Small intestine (tissue), 7 donors: ENCODE measurements around the gene NPY1R. TPM values are rescaled to one million over a fixed set of nuclear protein-coding genes. Genes with fewer than 3 reads are reported as not detected.

Experiments
- DNase-seq, 2 donors: peaks; one replicate each; pipeline versions ENCODE4 v3.0.0 to v3.0.0-alpha.2; 2013
- FAIRE-seq: peaks from 2 replicates; lab custom pipeline; 2012; peaks lifted over from hg19 to GRCh38; lab: Jason Lieb, UNC
- H3K27ac ChIP-seq, 3 donors: one replicate each; pipeline ENCODE4 v1.5.1; 2013; ENCODE audit warnings: low read length in 2 of 3, mild to moderate bottlenecking in 2 of 3, control low read depth in 1 of 3, inconsistent platforms in 1 of 3, low read depth in 1 of 3, moderate library complexity in 1 of 3
- H3K27me3 ChIP-seq, 3 donors: one replicate each; pipeline ENCODE4 v1.6.1; 2013; ENCODE audit warnings: low read length in 3 of 3, inconsistent platforms in 1 of 3; ENCODE audit not compliant: control insufficient read depth in 3 of 3, insufficient read depth in 3 of 3
- H3K36me3 ChIP-seq, 3 donors: one replicate each; pipeline ENCODE4 v1.6.1; 2013; ENCODE audit warnings: low read length in 3 of 3, inconsistent platforms in 1 of 3, low read depth in 1 of 3, mild to moderate bottlenecking in 1 of 3, moderate library complexity in 1 of 3; ENCODE audit not compliant: control insufficient read depth in 3 of 3, insufficient read depth in 2 of 3
- H3K4me1 ChIP-seq, 3 donors: one replicate each; pipeline ENCODE4 v1.6.1; 2013; ENCODE audit warnings: low read length in 2 of 3, inconsistent platforms in 1 of 3, low read depth in 1 of 3, mild to moderate bottlenecking in 1 of 3, moderate library complexity in 1 of 3; ENCODE audit not compliant: control insufficient read depth in 3 of 3, insufficient read depth in 2 of 3
- H3K4me3 ChIP-seq, 3 donors: one replicate each; pipeline ENCODE4 v1.5.1; 2013; ENCODE audit warnings: low read length in 3 of 3, control low read depth in 1 of 3, inconsistent platforms in 1 of 3, low read depth in 1 of 3, mild to moderate bottlenecking in 1 of 3, moderate library complexity in 1 of 3
- H3K9me3 ChIP-seq, 2 donors: one replicate each; pipeline ENCODE4 v1.6.1; 2013; ENCODE audit warnings: low read depth in 1 of 2, low read length in 1 of 2; ENCODE audit not compliant: control insufficient read depth in 2 of 2, insufficient read depth in 1 of 2
- WGBS, 3 donors: extraction: QIAGEN DNeasy Blood & Tissue Kit; methylation state at CpG; one replicate each; pipeline ENCODE4 v1.1.7; 2013; 5-methylcytosine and 5-hydroxymethylcytosine counted together
- polyA plus RNA-seq, 4 donors: library from polyadenylated mRNA; stranded (reverse) in 3 of 4; unstranded in 1 of 4; fragments of 200-250 nt in 3 of 4; fragments of 120-200 nt in 1 of 4; gene quantifications; one replicate each; pipeline versions ENCODE4 v1.2.1 to v1.2.3, GENCODE V29; 2013
- donor health status: healthy with polysubstance abuse.
- donor health status: control.
- donor health status: control.
- donor health status: Bipolar disorder and iron deficiency.
- donor health status: healthy.

The NPY1R gene
- polyA plus RNA-seq, 4 donors = 0.22 to 3.5 (median 1.5) TPM; not detected in 1

- DNase-seq (peak in 1 of 2 donors; percentile 26), FAIRE-seq (no peak)
- 4 to 9% (median 6%) methylated on average over 42 to 50 of the region's 50 CpGs for WGBS, 3 donors
- H3K4me1 ChIP-seq = peaks cover 0 to 4% (median 0%) of the 10 kb centered on the region in 3 donors
- no peaks in the 10 kb centered on the region for H3K36me3 ChIP-seq
- H3K27me3 ChIP-seq = peaks cover 4 to 33% (median 11%) of the 10 kb centered on the region in 3 donors
- H3K9me3 ChIP-seq = no peaks in the 10 kb centered on the region
- no peak overlapping the region for H3K27ac ChIP-seq
- peak overlapping the region in 2 of 3 donors; percentile 5 to 32 for H3K4me3 ChIP-seq
These were observed 12.0 kb upstream of the NPY1R start for GRCh38 chr4:163344147-163345125.

- Histone ChIP-seq H3K4me3 (peak within 1 kb of the TSS in 2 of 3 donors; percentile 5 to 32), H3K36me3 (no peaks in the 10 kb centered on the region), H3K27me3 (peaks cover 4 to 36% (median 11%) of the 10 kb centered on the region in 3 donors), H3K9me3 (no peaks in the 10 kb centered on the region), H3K4me1 (peaks cover 0 to 4% (median 0%) of the 10 kb centered on the region in 3 donors), H3K27ac (no peak within 1 kb of the TSS)
- FAIRE-seq (no peak), DNase-seq (peak in 1 of 2 donors; percentile 24)
- WGBS, 3 donors = 2 to 8% (median 6%) methylated on average over 31 to 55 of the region's 55 CpGs
These were observed 11.3 kb upstream of the NPY1R start, which contains the start of gene NPY5R for GRCh38 chr4:163343604-163344146. Gene NPY5R (plus strand): TSS chr4:163343892. CDS start chr4:163350274, 6,382 bp downstream.

GRCh38 chr4:163335384-163335783 lies 3.0 kb upstream of the NPY1R start:
- no peak overlapping the region for H3K27ac ChIP-seq
- H3K4me1 ChIP-seq = peaks cover 0 to 8% (median 5%) of the 10 kb centered on the region in 3 donors
- FAIRE-seq = no peak
- peaks cover 0 to 29% (median 15%) of the 10 kb centered on the region in 3 donors for H3K27me3 ChIP-seq
- H3K4me3 ChIP-seq = no peak overlapping the region
- DNase-seq = no peak
- 49 to 84% (median 58%) methylated on average over 3 of the region's 3 CpGs for WGBS, 3 donors
- H3K9me3 ChIP-seq = no peaks in the 10 kb centered on the region
- no peaks in the 10 kb centered on the region for H3K36me3 ChIP-seq

- no peak for FAIRE-seq
- H3K27ac ChIP-seq = no peak overlapping the region
- H3K36me3 ChIP-seq = no peaks in the 10 kb centered on the region
- H3K4me3 ChIP-seq = peak overlapping the region; percentile 9 to 48 (median 26)
- peaks cover 2 to 29% (median 15%) of the 10 kb centered on the region in 3 donors for H3K27me3 ChIP-seq
- DNase-seq = peak; percentile 1 to 63
- WGBS, 3 donors = 2 to 6% (median 3%) methylated on average over 57 to 58 of the region's 58 CpGs
- peaks cover 0 to 8% (median 5%) of the 10 kb centered on the region in 3 donors for H3K4me1 ChIP-seq
- H3K9me3 ChIP-seq = no peaks in the 10 kb centered on the region
These were observed 593 bp downstream of the NPY1R start for GRCh38 chr4:163331629-163332376.

GRCh38 chr4:163330916-163331628 lies 1.3 kb downstream of the NPY1R start:
- peak in 1 of 2 donors; percentile 42 for DNase-seq
- WGBS, 3 donors = 24 to 37% (median 31%) methylated on average over 16 of the region's 16 CpGs
- H3K27ac ChIP-seq = no peak overlapping the region

GRCh38 chr4:163317110-163317509 lies 15.3 kb downstream of the NPY1R start:
- Histone ChIP-seq H3K27me3 (no peaks in the 10 kb centered on the region), H3K4me1 (no peaks in the 10 kb centered on the region), H3K4me3 (no peak overlapping the region), H3K36me3 (no peaks in the 10 kb centered on the region), H3K9me3 (peaks cover 2 to 17% of the 10 kb centered on the region in 2 donors), H3K27ac (no peak overlapping the region)
- DNase-seq = no peak
- WGBS, 3 donors = 2 to 90% (median 15%) methylated on average over 1 of the region's 1 CpG
- FAIRE-seq = no peak

More at GRCh38 chr4:163330916-163331628, 1.3 kb downstream of the NPY1R start:
- peak overlapping the region in 1 of 3 donors; percentile 48 for H3K4me3 ChIP-seq
- no peaks in the 10 kb centered on the region for H3K9me3 ChIP-seq
- H3K27me3 ChIP-seq = peaks cover 2 to 29% (median 15%) of the 10 kb centered on the region in 3 donors
- FAIRE-seq = no peak
- H3K36me3 ChIP-seq = no peaks in the 10 kb centered on the region
- H3K4me1 ChIP-seq = peaks cover 0 to 8% (median 5%) of the 10 kb centered on the region in 3 donors

GRCh38 chr4:163309466-163309865 lies 22.9 kb downstream of the NPY1R start:
- Histone ChIP-seq H3K9me3 (no peaks in the 10 kb centered on the region), H3K4me3 (no peak overlapping the region), H3K27me3 (no peaks in the 10 kb centered on the region), H3K4me1 (no peaks in the 10 kb centered on the region), H3K36me3 (no peaks in the 10 kb centered on the region), H3K27ac (no peak overlapping the region)
- FAIRE-seq (no peak), DNase-seq (no peak)
- 68 to 81% (median 76%) methylated on average over 1 of the region's 1 CpG for WGBS, 3 donors
